C4-2B (cell line): ENCODE data around the gene SOCS4.

Experiments
- H3K27ac ChIP-seq: fragments of 450-650 bp; 2 replicates; pipeline ENCODE4 v1.5.1; 2017
- ZFX ChIP-seq: fragments of 450-650 bp; IDR thresholded peaks from 2 replicates; pipeline ENCODE4 v1.6.1; 2017
- TF ChIP-seq, protein P1 (sequence below): fragments of 450-650 bp; conservative IDR thresholded peaks from 2 replicates; pipeline ENCODE4 v1.5.1; 2017; ENCODE audit warnings: mild to moderate bottlenecking

SOCS4 gene, protein sequence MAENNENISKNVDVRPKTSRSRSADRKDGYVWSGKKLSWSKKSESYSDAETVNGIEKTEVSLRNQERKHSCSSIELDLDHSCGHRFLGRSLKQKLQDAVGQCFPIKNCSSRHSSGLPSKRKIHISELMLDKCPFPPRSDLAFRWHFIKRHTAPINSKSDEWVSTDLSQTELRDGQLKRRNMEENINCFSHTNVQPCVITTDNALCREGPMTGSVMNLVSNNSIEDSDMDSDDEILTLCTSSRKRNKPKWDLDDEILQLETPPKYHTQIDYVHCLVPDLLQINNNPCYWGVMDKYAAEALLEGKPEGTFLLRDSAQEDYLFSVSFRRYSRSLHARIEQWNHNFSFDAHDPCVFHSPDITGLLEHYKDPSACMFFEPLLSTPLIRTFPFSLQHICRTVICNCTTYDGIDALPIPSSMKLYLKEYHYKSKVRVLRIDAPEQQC

DNA sequence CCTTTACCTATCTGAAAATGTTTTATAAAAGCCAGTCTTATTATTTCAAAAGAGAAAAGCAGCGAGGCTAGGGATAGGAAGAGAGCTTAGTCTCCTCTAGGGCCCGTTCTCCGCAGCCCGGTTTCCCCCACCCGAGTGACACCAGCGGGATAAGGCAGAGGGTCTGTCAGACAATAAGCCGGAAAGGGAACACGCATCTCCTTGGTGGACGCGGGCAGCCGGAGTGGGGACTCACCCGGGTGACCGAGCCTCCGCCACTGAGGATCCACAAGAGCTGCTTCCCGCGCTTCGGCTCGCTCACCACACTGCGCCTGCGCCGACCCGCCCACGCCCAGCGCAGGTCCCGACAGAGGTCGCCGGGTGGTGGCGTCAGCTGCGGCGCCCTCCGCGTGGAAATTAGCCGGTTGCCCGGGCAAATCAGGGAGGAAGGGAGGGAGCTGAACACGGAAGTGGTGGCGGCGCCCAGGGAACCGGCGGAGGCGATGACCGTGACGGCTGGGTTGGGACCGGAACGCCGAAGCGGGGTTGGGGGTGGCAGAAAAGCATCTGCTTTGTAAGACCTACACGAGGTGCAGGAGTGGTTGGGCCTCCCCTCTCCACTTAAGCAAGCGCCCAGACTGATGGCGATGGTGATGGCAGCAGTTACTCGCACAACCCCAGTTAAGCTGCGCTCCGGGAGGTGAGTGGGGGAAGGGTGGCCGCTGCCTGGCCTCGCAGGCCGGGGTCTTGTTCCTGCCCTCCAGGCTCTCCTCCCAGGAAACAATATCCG is at the start of gene SOCS4, which contains the start of gene WDHD1:
SOCS4 (plus strand) TSS at position 444 of the 769 bp plus-strand sequence. CDS start 15,806 bp downstream, outside the sequence.
WDHD1 (minus strand) TSS at position 307 of the 769 bp plus-strand sequence. CDS start 312 bp downstream, outside the sequence.
- H3K27ac ChIP-seq: peak within 1 kb of the TSS; percentile 83
- TF ChIP-seq ZFX: peak; percentile 28; the same call in 1 of the 2 replicates
- TF ChIP-seq, protein P1, sequence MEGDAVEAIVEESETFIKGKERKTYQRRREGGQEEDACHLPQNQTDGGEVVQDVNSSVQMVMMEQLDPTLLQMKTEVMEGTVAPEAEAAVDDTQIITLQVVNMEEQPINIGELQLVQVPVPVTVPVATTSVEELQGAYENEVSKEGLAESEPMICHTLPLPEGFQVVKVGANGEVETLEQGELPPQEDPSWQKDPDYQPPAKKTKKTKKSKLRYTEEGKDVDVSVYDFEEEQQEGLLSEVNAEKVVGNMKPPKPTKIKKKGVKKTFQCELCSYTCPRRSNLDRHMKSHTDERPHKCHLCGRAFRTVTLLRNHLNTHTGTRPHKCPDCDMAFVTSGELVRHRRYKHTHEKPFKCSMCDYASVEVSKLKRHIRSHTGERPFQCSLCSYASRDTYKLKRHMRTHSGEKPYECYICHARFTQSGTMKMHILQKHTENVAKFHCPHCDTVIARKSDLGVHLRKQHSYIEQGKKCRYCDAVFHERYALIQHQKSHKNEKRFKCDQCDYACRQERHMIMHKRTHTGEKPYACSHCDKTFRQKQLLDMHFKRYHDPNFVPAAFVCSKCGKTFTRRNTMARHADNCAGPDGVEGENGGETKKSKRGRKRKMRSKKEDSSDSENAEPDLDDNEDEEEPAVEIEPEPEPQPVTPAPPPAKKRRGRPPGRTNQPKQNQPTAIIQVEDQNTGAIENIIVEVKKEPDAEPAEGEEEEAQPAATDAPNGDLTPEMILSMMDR: no peak

DNA sequence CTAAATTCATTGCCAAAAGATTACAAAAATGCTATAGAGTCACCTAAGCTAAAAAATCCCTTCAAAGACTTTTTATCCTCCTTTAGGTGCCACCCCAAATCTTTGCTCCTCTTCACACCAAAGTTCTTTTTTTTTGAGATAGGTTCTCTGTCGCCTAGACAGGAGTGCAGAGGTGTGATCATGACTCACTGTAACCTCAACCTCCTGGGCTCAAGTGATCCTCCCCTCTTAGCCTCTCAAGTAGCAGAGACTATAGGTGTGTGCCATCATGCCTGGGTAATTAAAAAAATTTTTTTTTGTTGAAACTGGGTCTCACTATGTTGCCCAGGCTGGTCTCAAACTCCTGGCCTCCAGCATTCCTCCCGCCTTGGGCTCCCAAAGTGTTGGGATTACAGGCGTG is 48.0 kb upstream of the SOCS4 start:
- no peak for TF ChIP-seq ZFX
- TF ChIP-seq, protein P1: no peak
- H3K27ac ChIP-seq: no peak overlapping the region

DNA sequence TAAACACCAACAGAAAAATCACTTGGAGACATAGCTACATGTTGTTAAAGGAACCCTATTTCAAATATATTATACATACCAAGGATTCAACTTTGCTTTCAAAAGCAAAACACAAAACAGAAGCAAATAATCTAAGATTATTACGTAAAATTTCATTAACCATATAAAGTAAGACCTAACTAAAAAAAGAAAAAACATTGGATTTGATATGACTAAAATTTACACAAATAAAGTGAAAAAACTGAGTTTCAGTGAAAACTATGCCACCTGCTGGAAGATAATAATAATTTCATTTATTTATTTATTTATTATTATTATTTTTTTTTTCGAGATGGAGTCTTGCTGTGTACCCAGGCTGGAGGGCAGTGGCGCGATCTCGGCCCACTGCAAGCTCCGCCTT is 45.3 kb upstream of the SOCS4 start:
- no peak overlapping the region for H3K27ac ChIP-seq
- no peak for TF ChIP-seq ZFX
- TF ChIP-seq, protein P1: peak; percentile 46

DNA sequence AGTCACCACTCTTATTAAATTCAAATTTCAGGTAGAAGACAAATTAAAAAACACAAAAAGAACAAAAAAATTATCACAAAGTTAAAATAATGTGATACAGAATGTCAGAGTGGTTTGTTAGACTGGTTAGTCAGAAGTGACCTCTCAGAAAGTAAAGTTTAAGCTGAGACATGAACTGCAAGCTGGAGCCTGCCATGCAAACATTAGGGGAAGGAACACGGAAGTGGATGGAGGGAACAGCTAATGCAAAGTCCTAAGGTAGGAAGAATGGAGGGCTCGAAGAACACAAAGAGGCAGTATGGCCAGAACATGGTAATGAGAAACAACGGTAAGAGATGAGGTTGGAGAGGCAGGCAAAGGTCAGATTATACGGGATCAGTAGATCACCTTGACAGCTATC is 41.9 kb upstream of the SOCS4 start:
- no peak for TF ChIP-seq ZFX
- TF ChIP-seq, protein P1: no peak
- no peak overlapping the region for H3K27ac ChIP-seq

DNA sequence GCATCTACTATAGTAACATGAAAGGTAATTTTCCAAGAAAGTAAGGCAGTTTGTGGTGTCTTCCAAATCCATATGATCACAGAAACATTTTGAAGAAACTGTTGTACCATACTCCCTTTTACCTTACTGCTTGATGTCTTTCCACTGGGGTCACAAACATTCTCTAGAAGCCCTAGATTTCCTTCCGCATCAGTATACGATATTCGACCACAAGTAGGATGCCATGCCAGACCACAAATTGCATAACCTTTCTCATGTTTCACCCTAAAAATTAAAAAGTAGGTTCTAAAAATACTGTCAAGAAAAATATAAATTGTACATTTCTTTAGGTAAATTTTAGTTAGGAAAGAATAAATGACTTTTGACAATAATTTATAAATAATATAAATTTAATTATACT is 26.7 kb upstream of the SOCS4 start:
- TF ChIP-seq, protein P1: no peak
- TF ChIP-seq ZFX: no peak
- H3K27ac ChIP-seq: no peak overlapping the region

DNA sequence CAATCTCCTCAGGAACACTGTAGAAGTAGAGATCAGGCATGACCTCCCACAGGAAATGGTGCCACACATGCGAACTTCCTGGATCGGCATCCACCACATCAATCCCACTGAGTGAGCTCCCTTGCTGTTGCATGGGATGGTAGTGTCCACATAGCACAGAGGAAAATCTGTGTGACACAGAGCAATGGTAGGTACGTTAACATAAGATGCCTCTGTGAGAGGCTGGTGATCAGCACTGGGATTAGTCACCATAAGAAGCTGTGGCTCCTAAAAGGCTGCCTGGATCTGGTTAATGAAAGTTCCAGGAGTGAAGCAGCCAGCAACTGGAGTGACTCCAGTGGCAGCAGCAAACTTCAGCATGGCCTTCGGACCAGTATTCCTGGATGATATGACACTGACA is 22.0 kb upstream of the SOCS4 start:
- TF ChIP-seq, protein P1: no peak
- no peak for TF ChIP-seq ZFX
- H3K27ac ChIP-seq: no peak overlapping the region

DNA sequence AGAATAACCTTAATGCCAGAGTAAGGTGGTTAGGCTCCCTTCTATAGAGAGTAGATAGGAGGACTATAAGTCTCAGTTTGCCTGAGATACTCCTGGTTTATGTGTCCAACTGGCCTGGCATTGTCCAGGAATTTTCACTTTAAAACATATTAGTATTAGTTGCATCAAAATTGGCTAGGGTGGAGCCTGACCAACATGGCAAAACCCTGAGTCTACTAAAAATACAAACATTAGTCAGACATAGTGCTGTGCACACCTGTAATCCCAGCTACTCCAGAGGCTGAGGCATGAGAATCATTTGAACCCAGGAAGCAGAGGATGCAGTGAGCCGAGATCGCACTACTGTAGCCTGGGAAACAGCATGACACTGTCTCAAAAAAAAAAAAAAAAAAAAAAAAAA is 12.0 kb upstream of the SOCS4 start:
- H3K27ac ChIP-seq: no peak overlapping the region
- no peak for TF ChIP-seq ZFX
- TF ChIP-seq, protein P1: no peak
